ENCODE measurements around the gene FAM162A.
A peak's percentile ranks its signal among the peaks of the same experiment; 100 is the strongest.

FAM162A gene

GRCh38 chr3:122353215-122353614 lies 30.8 kb upstream of the FAM162A start:
- no peak for TF ChIP-seq CTCF (IDR thresholded peaks at IDR 0.05; ENCODE audit: insufficient read depth, missing control alignments)
- DNase-seq (ENCODE audit: insufficient read length, low spot score) (no peak), FAIRE-seq (no peak)

- FAIRE-seq (no peak), DNase-seq (ENCODE audit: insufficient read length, low spot score) (no peak)
These were observed 30.0 kb upstream of the FAM162A start for GRCh38 chr3:122353893-122354401.

GRCh38 chr3:122355612-122356011 lies 28.4 kb upstream of the FAM162A start:
- DNase-seq (ENCODE audit: insufficient read length, low spot score), result no peak
- no peak for FAIRE-seq
- TF ChIP-seq CTCF (IDR thresholded peaks at IDR 0.05; ENCODE audit: insufficient read depth, missing control alignments), result no peak

More at GRCh38 chr3:122353893-122354401, 30.0 kb upstream of the FAM162A start:
- TF ChIP-seq CTCF (IDR thresholded peaks at IDR 0.05; ENCODE audit: insufficient read depth, missing control alignments), result no peak

GRCh38 chr3:122356402-122356801 lies 27.6 kb upstream of the FAM162A start:
- DNase-seq (ENCODE audit: insufficient read length, low spot score) (no peak), FAIRE-seq (no peak)
- TF ChIP-seq CTCF (IDR thresholded peaks at IDR 0.05; ENCODE audit: insufficient read depth, missing control alignments), result peak; percentile 37

GRCh38 chr3:122357828-122358702 lies 25.9 kb upstream of the FAM162A start:
- TF ChIP-seq CTCF (IDR thresholded peaks at IDR 0.05; ENCODE audit: insufficient read depth, missing control alignments), result no peak
- FAIRE-seq, result no peak
- DNase-seq (ENCODE audit: insufficient read length, low spot score), result no peak

- DNase-seq (ENCODE audit: insufficient read length, low spot score) (no peak), FAIRE-seq (no peak)
- no peak for TF ChIP-seq CTCF (IDR thresholded peaks at IDR 0.05; ENCODE audit: insufficient read depth, missing control alignments)
These were observed 25.3 kb upstream of the FAM162A start for GRCh38 chr3:122358703-122359032.

- no peak for TF ChIP-seq CTCF (IDR thresholded peaks at IDR 0.05; ENCODE audit: insufficient read depth, missing control alignments)
- FAIRE-seq (no peak), DNase-seq (ENCODE audit: insufficient read length, low spot score) (no peak)
These were observed 22.0 kb upstream of the FAM162A start for GRCh38 chr3:122362026-122362425.

All from D721Med (cell line).